HG02759 (cell line): Measurements from ENCODE around the gene RGMA.
A peak's percentile ranks its signal among the peaks of the same experiment; 100 is the strongest.

Experiments used
- ATAC-seq: cut with Tn5 transposase; IDR thresholded peaks from one replicate; pipeline ENCODE4 v1.9.1; 2021; ENCODE audit warnings: mild to moderate bottlenecking, moderate library complexity; ENCODE audit not compliant: unreplicated experiment

The RGMA gene

GRCh38 chr15:93024716-93025624, 64.0 kb downstream of the RGMA start:
- no peak for ATAC-seq

- no peak for ATAC-seq
Measured at GRCh38 chr15:93024293-93024692, 64.7 kb downstream of the RGMA start.

- ATAC-seq: peak; percentile 64
Measured at GRCh38 chr15:93020976-93021772, 67.8 kb downstream of the RGMA start.

- ATAC-seq: no peak
Measured at GRCh38 chr15:93019971-93020370, 69.0 kb downstream of the RGMA start.

GRCh38 chr15:93019090-93019489, 69.9 kb downstream of the RGMA start:
- no peak for ATAC-seq

GRCh38 chr15:93018574-93018973, 70.4 kb downstream of the RGMA start:
- no peak for ATAC-seq

- no peak for ATAC-seq
Measured at GRCh38 chr15:93017526-93017925, 71.5 kb downstream of the RGMA start.

- ATAC-seq: no peak
Measured at GRCh38 chr15:93012786-93013185, 76.2 kb downstream of the RGMA start.

GRCh38 chr15:93007994-93008393, 81.0 kb downstream of the RGMA start:
- ATAC-seq: no peak

GRCh38 chr15:93005133-93005532, 83.9 kb downstream of the RGMA start:
- no peak for ATAC-seq

- ATAC-seq: no peak
Measured at GRCh38 chr15:93001881-93002280, 87.1 kb downstream of the RGMA start.

- ATAC-seq: no peak
Measured at GRCh38 chr15:93001156-93001555, 87.9 kb downstream of the RGMA start.

- ATAC-seq: no peak
Measured at GRCh38 chr15:92997821-92998220, 91.2 kb downstream of the RGMA start.

GRCh38 chr15:92992720-92993119, 96.3 kb downstream of the RGMA start:
- ATAC-seq: no peak

- no peak for ATAC-seq
Measured at GRCh38 chr15:92990031-92990430, 99.0 kb downstream of the RGMA start.

- ATAC-seq: peak; percentile 86
Measured at GRCh38 chr15:92989470-92989869, 99.5 kb downstream of the RGMA start.
